IgD-negative memory B cell (primary cell): ENCODE measurements around the gene ARRB1. TPM values are rescaled to one million over a fixed set of nuclear protein-coding genes. Genes with fewer than 3 reads are reported as not detected.
A peak's percentile ranks its signal among the peaks of the same experiment; 100 is the strongest.
"Not testable (repeated sequence)": the region's sequence is repeated elsewhere in the genome, so short reads cannot be mapped to it uniquely, and the experiment has no call there.

Experiments used
- H3K27ac Mint-ChIP-seq, 3 donors: one replicate each; pipeline ENCODE4 v1.8.0; 2020 to 2022; ENCODE audit warnings: mild to moderate bottlenecking in 3 of 3, mixed read lengths in 3 of 3, moderate library complexity in 1 of 3
- H3K27me3 Mint-ChIP-seq: one replicate; pipeline ENCODE4 v1.8.0; 2021; ENCODE audit warnings: mixed read lengths
- H3K36me3 Mint-ChIP-seq: one replicate; pipeline ENCODE4 v1.8.0; 2020; ENCODE audit warnings: mild to moderate bottlenecking, mixed read lengths
- H3K4me1 Mint-ChIP-seq, 3 donors: one replicate each; pipeline ENCODE4 v1.8.0; 2020 to 2022; ENCODE audit warnings: mixed read lengths in 3 of 3, mild to moderate bottlenecking in 1 of 3
- H3K4me3 Mint-ChIP-seq, 4 donors: one replicate each; pipeline ENCODE4 v1.8.0; 2020 to 2022; ENCODE audit warnings: mild to moderate bottlenecking in 4 of 4, mixed read lengths in 4 of 4, moderate library complexity in 3 of 4
- H3K9me3 Mint-ChIP-seq, 3 donors: one replicate each; pipeline ENCODE4 v1.8.0; 2020 to 2021; ENCODE audit warnings: mixed read lengths in 3 of 3, mild to moderate bottlenecking in 1 of 3
- polyA plus RNA-seq: library from polyadenylated mRNA; unstranded; fragments of 300-500 nt; fragmentation: Illumina TruSeq; gene quantifications from one replicate; pipeline ENCODE4 v1.2.3, GENCODE V29; 2021

ARRB1 gene
- polyA plus RNA-seq, 1 donor from 2014 or later, result 3.0 TPM

DNA sequence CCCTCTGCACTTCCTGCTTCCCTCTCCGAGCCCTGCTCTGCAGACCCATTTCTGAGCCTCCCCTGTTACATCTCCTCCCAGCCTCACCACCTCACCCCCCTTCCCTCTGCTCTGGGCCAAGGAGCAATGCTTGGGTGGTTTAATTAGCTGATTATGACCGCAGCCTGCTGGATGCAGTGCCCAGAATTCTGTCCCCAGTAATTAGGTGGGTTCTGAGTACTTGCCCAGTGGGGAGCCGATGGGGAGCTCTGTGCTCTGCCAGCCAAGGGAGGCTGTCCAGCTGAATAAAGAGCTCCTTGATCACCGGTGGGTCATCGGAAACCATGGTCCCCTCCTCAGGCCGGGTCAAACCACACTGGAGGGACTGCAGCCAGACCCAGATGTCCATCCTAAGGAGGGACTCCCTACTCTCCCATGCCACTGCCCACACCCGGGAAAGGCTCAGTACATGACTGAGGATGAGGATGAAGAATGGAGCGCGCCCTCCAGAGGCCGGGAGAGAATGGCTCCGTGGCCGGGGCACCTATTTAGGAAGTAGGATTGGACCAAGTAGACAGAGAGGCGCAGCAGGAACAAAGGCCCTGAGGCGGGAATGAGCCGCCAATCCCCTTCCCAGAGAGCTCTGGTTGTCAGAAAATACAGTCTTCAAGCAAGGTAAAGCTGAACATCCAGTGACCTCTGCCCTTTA, 9.1 kb downstream of the ARRB1 start:
- H3K27me3 Mint-ChIP-seq, result no peaks in the 10 kb centered on the region
- H3K36me3 Mint-ChIP-seq, result no peaks in the 10 kb centered on the region
- peaks cover 11 to 38% (median 32%) of the 10 kb centered on the region in 3 donors for H3K4me1 Mint-ChIP-seq
- peak overlapping the region in 2 of 3 donors; percentile 22 to 81 for H3K27ac Mint-ChIP-seq
- no peaks in the 10 kb centered on the region for H3K9me3 Mint-ChIP-seq
- H3K4me3 Mint-ChIP-seq, result no peak overlapping the region

DNA sequence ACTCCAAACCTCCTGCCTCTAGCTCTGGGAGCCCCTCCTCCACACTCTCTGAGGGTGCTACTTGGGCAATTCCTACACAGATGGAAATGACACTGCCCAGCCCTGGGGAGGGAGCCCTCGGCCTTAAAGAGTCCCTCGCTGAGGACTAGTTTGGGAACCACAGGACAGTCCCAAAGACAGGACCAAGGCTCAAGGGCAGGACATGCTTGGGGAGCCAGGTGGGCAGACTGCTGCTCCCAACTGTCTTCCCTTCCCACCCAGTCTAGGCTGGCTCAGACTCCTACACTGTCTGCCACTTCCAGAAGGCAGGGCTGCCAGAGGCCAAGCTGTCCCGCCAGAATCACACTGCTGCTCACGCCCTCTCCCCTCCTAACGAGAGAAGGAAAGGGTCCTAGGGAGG, 9.8 kb downstream of the ARRB1 start:
- no peaks in the 10 kb centered on the region for H3K9me3 Mint-ChIP-seq
- peak overlapping the region in 1 of 4 donors; percentile 28 for H3K4me3 Mint-ChIP-seq
- H3K36me3 Mint-ChIP-seq, result no peaks in the 10 kb centered on the region
- H3K27me3 Mint-ChIP-seq, result no peaks in the 10 kb centered on the region
- peak overlapping the region in 2 of 3 donors; percentile 22 to 86 for H3K27ac Mint-ChIP-seq
- H3K4me1 Mint-ChIP-seq, result peaks cover 11 to 41% (median 32%) of the 10 kb centered on the region in 3 donors

DNA sequence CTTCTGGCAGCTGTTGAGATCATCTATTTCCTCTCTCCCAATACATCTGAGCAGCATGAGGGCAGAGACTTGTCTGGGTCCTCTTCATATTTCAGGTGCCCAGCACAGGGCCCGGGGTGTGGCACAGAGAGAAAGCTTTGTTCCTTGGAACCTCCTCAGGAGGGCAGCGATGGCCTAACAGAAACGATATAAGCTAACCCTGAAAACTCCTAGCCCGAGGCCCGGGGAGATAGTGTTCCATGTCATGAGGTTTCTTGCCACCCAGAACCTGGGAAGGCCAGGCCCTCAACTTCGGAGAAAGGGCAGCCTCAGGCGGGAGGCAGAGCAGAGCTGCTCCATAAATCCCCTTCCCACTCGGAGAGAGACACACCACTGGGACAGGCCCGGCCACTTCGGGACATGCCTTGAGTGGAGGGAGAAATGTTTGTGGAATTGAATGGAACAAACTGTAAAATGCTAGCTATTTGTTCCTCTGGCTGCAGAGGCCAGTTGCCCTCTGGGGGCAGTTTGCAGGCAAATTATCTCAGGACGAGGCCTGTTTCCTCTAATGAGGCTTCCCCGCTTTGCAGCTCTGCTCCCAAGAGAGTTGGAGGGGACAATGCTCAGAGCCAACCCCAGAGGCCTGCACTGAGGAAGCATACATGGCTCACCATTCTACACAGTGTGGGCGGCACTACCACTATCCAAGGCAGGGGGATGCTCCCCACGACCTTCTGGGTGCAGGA, 11.6 kb downstream of the ARRB1 start:
- H3K27me3 Mint-ChIP-seq, result peaks cover 2% of the 10 kb centered on the region
- no peaks in the 10 kb centered on the region for H3K36me3 Mint-ChIP-seq
- peak overlapping the region; percentile 71 to 86 (median 78) for H3K27ac Mint-ChIP-seq
- peak overlapping the region; percentile 4 to 88 (median 49) for H3K4me3 Mint-ChIP-seq
- no peaks in the 10 kb centered on the region for H3K9me3 Mint-ChIP-seq
- peaks cover 11 to 37% (median 28%) of the 10 kb centered on the region in 3 donors for H3K4me1 Mint-ChIP-seq

DNA sequence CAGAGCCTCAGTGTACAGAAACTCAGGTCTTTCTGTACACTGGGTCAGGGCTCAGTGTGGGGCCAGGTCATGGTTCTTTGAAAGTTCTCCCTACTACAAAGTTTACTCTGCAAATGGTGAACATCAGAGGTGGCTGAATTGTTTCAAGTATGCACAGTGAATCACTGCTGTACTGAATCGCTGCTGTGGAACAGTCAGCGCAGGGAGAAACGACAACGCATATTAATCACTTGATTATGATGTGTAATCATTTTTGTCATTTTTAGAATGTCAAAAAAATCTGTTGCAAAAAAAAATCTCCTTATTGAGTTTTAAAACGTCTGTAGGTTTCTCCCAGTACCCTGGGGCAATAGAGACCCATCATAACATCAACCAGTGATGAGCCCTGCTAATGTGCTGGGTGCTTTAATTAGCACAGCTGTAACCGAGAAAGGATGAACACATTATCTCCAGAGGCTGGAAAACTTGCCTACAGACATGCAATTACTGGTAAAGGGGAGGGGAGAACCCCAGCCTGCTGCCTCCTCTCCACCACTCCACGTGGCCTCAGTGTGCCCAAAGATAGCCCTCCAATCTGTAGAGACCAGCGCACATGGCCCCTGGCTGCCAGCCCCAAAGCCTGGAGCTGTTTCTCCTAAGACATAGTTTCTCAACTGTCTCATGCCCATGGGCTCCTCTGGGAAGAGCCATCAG, 12.8 kb downstream of the ARRB1 start:
- peak overlapping the region in 1 of 4 donors; percentile 22 for H3K4me3 Mint-ChIP-seq
- H3K27me3 Mint-ChIP-seq, result peaks cover 2% of the 10 kb centered on the region
- H3K27ac Mint-ChIP-seq, result no peak overlapping the region
- H3K36me3 Mint-ChIP-seq, result no peaks in the 10 kb centered on the region
- H3K9me3 Mint-ChIP-seq, result no peaks in the 10 kb centered on the region
- peaks cover 11 to 37% (median 28%) of the 10 kb centered on the region in 3 donors for H3K4me1 Mint-ChIP-seq

DNA sequence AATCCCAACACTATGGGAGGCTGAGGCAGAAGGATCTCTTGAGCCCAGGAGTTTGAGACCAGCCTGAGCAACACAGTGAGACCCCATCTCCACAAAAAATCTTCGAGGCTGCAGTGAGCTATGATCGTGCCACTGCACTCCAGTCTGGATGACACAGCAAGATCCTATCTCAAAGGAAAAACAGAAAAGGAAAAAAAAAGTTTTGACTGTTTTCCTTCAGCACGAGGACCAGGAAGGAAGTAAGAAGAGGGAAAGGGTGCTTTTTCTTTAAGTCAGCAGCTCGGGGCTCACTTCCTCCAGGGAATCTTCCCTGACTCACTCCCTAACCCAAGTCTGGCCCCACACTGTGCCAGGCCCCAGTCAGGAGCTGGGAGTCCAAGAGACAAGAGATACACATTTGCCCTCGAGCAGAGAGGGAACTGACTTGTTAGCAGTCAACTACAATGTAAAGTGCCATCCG, 14.2 kb downstream of the ARRB1 start:
- H3K4me3 Mint-ChIP-seq, result no peak overlapping the region
- peaks cover 11 to 32% (median 20%) of the 10 kb centered on the region in 3 donors for H3K4me1 Mint-ChIP-seq

DNA sequence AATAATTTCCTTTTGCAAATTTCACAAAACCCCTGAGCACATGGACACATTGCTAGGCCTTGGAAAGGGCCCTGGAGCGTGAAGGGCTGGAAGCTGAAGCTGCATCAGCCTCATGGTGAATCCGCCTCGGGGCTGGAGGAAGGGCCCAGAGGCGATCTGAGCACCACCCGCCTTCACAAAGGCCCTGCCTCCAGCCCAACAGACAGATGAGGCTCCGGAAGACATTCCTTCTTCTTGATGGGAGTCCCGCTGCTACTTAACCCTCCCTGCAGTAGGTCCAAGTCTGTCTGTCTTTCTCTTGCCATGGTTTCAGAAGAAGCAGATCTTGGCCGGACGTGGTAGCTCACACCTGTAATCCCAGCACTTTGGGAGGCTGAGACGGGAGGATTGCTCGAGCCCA, 16.5 kb downstream of the ARRB1 start:
- no peaks in the 10 kb centered on the region for H3K36me3 Mint-ChIP-seq
- peaks cover 2% of the 10 kb centered on the region for H3K27me3 Mint-ChIP-seq
- H3K27ac Mint-ChIP-seq, result no peak overlapping the region
- peaks cover 1 to 18% (median 18%) of the 10 kb centered on the region in 3 donors for H3K4me1 Mint-ChIP-seq
- H3K4me3 Mint-ChIP-seq, result no peak overlapping the region
- H3K9me3 Mint-ChIP-seq, result peaks cover 0 to 3% (median 0%) of the 10 kb centered on the region in 3 donors

More for the DNA sequence above, 14.2 kb downstream of the ARRB1 start:
- Mint-ChIP-seq H3K27me3 (peaks cover 2% of the 10 kb centered on the region), H3K36me3 (no peaks in the 10 kb centered on the region), H3K27ac (peak overlapping the region in 1 of 3 donors; percentile 63), H3K9me3 (no peaks in the 10 kb centered on the region)

DNA sequence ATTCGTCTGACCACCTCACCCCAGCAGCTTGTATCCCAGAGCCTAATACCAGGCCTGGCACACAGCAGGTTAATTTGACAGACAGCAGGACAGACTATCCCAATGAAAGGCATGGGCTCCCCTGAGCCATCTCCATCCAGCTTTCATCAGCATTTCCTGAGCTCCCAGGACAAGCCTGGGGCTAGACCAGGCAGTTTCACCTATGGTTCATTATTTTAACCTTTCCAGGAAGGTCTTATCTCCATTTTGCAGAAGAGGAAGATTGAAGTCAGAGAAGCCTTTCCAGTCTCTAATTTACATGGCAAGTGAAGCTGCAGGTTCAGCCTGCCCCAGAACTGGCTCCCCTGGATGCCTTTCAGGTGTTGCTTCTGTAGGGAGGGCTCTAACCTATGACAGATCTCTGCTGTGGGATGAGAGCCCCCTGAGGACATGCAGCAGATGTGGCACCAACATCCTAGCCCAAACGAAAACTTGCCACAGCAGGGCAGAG, 17.0 kb downstream of the ARRB1 start:
- Mint-ChIP-seq H3K4me1 (peaks cover 0 to 15% (median 14%) of the 10 kb centered on the region in 3 donors), H3K36me3 (no peaks in the 10 kb centered on the region), H3K27me3 (peaks cover 2% of the 10 kb centered on the region), H3K4me3 (no peak overlapping the region), H3K9me3 (peaks cover 0 to 3% (median 0%) of the 10 kb centered on the region in 3 donors), H3K27ac (no peak overlapping the region)

DNA sequence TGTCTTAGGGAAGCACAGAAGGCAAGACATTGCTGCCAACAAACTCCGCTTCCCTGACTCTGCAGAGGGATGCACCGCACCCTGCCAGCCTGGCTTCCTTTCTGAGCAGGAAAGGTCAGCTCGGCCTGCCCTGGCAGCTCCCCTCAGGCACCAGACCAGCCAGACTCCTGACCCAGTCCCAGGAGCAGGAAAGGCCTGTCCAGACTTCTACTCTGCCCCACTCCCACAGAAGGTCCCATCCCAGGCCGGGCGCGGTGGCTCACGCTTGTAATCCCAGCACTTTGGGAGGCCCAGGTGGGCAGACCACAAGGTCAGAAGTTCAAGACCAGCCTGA, 17.7 kb downstream of the ARRB1 start:
- Mint-ChIP-seq H3K9me3 (peaks cover 0 to 3% (median 0%) of the 10 kb centered on the region in 3 donors), H3K27ac (no peak overlapping the region), H3K4me1 (peaks cover 0 to 9% (median 8%) of the 10 kb centered on the region in 3 donors), H3K4me3 (no peak overlapping the region), H3K36me3 (no peaks in the 10 kb centered on the region), H3K27me3 (peaks cover 2% of the 10 kb centered on the region)

DNA sequence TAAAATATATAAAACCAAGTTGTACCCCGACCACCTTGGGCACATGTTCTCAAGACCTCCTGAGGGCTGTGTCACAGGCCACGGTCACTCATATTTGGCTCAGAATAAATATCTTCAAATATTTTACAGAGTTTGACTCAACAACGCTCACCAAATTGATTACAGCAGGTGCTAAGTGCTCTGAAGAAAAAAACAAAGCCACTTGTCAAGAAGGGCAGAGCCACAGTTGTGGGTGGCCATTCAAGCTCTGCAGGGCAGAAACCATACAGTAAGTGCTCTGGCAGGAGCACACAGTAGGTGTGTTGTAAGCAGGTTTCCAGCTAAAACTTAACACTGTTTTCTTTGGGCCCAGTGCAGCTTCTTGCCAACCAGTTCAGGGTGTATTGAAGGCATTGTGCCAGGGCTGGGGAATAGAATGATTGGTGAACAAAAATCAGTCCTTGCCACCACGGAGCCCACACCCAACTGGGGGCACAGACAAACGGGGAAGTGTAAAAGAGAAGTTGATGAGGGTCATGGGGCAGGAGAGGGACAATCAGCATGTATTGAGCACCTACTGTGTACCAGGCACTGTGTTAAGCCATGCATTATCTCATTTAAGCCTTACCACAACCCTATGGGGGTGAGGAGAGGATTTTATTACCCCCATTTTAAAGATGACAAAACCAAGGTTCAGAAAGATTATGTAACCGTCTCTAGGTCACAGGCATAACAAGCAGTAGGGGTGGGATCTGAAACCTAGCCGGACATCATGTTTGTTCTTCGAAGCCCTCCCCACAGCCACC, 18.2 kb downstream of the ARRB1 start:
- H3K27me3 Mint-ChIP-seq, result peaks cover 2% of the 10 kb centered on the region
- no peaks in the 10 kb centered on the region for H3K36me3 Mint-ChIP-seq
- H3K27ac Mint-ChIP-seq, result no peak overlapping the region
- H3K4me1 Mint-ChIP-seq, result peaks cover 0 to 12% (median 8%) of the 10 kb centered on the region in 3 donors
- no peak overlapping the region for H3K4me3 Mint-ChIP-seq
- peaks cover 0 to 3% (median 0%) of the 10 kb centered on the region in 3 donors for H3K9me3 Mint-ChIP-seq

DNA sequence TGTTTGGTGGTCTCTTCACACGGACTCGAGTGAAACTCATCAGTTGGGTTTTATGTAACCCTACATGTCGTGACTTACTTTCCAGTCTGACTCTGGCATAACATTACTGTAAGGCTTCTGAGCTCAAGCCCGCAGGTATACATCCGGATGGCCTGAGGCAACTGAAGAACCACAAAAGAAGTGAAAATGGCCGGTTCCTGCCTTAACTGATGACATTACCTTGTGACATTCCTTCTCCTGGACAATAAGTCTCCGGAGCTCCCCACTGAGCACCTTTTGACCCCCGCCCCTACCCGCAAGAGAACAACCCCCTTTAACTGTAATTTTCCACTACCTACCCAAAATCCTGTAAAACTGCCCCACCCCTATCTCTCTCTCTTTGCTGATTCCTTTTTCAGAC, 19.7 kb downstream of the ARRB1 start:
- not testable (repeated sequence) for H3K4me1 Mint-ChIP-seq, H3K9me3 Mint-ChIP-seq, H3K27ac Mint-ChIP-seq, H3K36me3 Mint-ChIP-seq, H3K27me3 Mint-ChIP-seq, H3K4me3 Mint-ChIP-seq

DNA sequence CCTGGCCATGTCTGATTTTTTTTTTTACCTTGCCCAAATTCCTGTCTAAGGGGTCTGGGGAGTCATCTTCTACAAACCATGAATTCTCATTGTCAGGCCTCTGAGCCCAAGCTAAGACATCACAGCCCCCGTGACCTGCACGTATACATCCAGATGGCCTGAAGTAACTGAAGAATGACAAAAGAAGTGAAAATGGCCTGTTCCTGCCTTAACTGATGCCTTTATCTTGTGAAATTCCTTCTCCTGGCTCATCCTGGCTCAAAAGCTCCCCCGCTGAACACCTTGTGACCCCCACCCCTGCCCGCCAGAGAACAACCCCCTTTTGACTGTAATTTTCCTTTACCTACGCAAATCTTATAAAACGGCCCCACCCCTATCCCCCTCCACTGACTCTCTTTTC, 20.2 kb downstream of the ARRB1 start:
- H3K27me3 Mint-ChIP-seq, H3K9me3 Mint-ChIP-seq, H3K4me1 Mint-ChIP-seq, H3K27ac Mint-ChIP-seq, H3K36me3 Mint-ChIP-seq, H3K4me3 Mint-ChIP-seq: not testable (repeated sequence)

DNA sequence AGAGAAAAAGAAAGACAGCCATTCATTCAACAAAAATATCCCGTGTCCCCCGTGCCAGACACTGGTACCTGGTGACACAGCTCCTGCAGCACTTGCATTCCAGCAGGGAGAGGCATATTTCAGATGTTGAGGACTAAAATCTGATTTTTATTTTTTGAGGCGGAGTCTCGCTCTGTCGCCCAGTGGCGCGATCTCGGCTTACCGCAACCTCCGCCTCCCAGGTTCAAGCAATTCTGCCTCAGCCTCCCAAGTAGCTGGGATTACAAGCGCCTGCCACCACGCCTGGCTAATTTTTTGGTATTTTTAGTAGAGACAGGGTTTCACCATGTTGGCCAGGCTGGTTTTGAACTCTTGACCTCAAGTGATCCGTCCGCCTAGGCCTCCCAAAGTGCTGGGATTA, 20.6 kb downstream of the ARRB1 start:
- H3K36me3 Mint-ChIP-seq, H3K27me3 Mint-ChIP-seq, H3K9me3 Mint-ChIP-seq, H3K4me1 Mint-ChIP-seq, H3K4me3 Mint-ChIP-seq, H3K27ac Mint-ChIP-seq: not testable (repeated sequence)

DNA sequence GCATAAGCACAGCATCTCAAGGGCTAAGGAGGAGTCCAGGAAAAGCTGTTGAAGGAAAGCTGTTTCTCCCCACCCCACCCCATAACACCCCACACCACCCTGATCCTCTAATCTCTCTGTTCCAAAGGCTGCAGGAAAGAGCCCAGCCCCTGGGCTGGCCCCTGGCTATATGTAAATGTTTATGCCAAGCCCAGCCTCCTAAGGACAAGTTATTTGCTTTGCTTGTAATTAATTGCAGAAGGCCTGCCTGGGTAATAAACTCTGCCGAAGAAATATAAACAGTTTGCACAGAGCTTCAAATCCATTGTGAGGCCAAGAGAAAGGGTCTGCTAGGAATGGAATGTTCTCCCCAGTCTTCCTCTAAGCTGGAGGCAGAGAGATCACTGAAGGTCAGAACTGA, 21.2 kb downstream of the ARRB1 start:
- no peaks in the 10 kb centered on the region for H3K36me3 Mint-ChIP-seq
- peaks cover 0 to 5% (median 5%) of the 10 kb centered on the region in 3 donors for H3K4me1 Mint-ChIP-seq
- peaks cover 1% of the 10 kb centered on the region for H3K27me3 Mint-ChIP-seq
- H3K27ac Mint-ChIP-seq, result no peak overlapping the region
- no peak overlapping the region for H3K4me3 Mint-ChIP-seq
- H3K9me3 Mint-ChIP-seq, result peaks cover 0 to 3% (median 0%) of the 10 kb centered on the region in 3 donors

DNA sequence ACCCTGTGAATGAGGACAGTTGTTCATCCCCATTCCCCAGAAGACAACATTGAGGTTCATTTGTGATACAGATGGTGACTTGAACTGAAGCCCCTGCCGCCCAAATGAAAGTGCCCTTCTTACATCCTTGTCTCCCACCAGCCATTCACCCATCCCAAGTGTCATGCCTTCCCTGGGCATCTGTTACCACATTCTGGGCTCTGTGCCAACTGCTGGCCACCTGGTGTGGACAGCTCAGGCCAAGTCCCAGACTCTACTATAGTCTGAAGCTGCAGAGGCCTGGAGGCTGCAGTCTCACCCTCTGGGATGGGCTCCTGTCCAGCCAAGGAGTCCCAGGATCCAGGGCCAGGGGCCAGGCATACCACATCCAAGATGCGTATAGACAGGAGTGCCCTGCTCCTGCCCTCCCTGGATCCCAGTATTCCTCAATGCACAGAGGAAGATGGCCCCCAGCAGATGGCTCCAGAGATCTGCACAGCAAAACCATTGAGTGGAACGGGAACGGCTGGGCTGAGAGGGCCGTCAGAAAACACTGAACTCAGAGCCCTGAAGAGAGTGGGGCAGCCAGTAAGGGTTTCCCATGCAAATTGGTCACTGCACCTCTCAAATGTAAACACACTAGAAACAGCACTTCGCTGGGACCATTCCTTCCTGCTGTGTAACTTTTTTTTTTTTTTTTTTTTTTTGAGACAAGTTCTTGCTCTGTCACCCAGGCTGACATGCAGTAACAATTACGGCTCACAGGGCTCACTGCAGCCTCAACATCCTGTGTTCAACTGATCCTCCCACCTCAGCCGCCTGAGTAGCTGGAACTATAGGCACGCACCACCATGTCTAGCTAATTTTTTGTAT, 22.8 kb downstream of the ARRB1 start:
- Mint-ChIP-seq H3K4me1 (peaks cover 0 to 5% (median 5%) of the 10 kb centered on the region in 3 donors), H3K27me3 (no peaks in the 10 kb centered on the region), H3K27ac (peak overlapping the region in 1 of 3 donors; percentile 35), H3K9me3 (peaks cover 0 to 3% (median 0%) of the 10 kb centered on the region in 3 donors), H3K36me3 (no peaks in the 10 kb centered on the region), H3K4me3 (peak overlapping the region in 2 of 4 donors; percentile 51 to 61)
